ENCODE data around the gene D2HGDH.
A peak's percentile ranks its signal among the peaks of the same experiment; 100 is the strongest.

The D2HGDH gene

GRCh38 chr2:241734467-241735208 is at the start of gene D2HGDH:
D2HGDH (plus strand) TSS chr2:241734630; CDS start chr2:241735225, 595 bp downstream.
- peak; percentile 99 for DNase-seq (ENCODE audit: low spot score)
- in situ Hi-C loops (cut with MboI; ENCODE audit: low pct_unique_long_range_greater_than_20kb, low sequenced_read_pairs, unreplicated experiment), result no loop called here
- TF ChIP-seq CTCF (IDR thresholded peaks at IDR 0.05; ENCODE audit: extremely low read depth, insufficient read depth, missing control alignments), result no peak

DNA sequence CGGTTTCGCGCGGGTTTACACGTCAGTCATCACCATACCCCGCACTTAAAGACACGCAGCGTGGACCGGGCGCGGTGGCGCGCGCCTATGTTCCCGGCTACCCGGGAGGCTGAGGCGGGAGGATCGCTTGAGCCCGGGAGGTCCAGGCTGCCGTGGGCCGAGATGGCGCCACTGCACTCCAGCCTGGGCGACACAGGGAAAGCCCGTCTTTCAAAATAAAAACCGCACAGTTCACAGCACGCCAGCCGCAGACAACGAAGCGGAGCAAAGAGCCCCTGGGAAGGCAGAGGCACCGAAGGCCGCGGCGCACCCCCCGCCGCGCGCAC is 48.1 kb upstream of the D2HGDH start:
- no peak for TF ChIP-seq CTCF (IDR thresholded peaks at IDR 0.05; ENCODE audit: extremely low read depth, insufficient read depth, missing control alignments)
- in situ Hi-C loops (cut with MboI; ENCODE audit: low pct_unique_long_range_greater_than_20kb, low sequenced_read_pairs, unreplicated experiment), result no loop called here
- DNase-seq (ENCODE audit: low spot score), result no peak

- in situ Hi-C loops (cut with MboI; ENCODE audit: low pct_unique_long_range_greater_than_20kb, low sequenced_read_pairs, unreplicated experiment), result no loop called here
- TF ChIP-seq CTCF (IDR thresholded peaks at IDR 0.05; ENCODE audit: extremely low read depth, insufficient read depth, missing control alignments), result no peak
- DNase-seq (ENCODE audit: low spot score), result peak; percentile 100
Measured at GRCh38 chr2:241686650-241687425, 47.6 kb upstream of the D2HGDH start, which contains the start of gene DTYMK. DTYMK (minus strand) TSS chr2:241686815; CDS start chr2:241686783, 32 bp downstream.

DNA sequence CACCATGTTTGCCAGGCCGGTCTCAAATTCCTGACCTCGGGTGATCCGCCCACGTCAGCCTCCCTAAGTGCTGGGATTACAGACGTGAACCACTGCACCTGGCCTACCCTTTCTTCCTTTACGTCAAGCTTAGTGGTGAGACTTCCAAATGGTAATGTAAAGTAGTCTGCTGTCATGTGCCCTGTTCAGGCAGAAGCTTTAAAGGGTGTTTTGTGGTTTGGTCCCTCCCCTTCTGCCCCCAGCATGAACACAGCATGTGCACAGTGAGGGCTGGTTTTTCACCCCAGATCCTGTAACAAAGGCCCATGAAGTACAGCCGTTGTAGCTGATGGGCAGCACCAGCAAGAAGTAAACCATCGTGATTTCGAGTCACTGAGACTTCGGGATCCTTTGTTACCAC is 45.1 kb upstream of the D2HGDH start:
- DNase-seq (ENCODE audit: low spot score), result no peak
- TF ChIP-seq CTCF (IDR thresholded peaks at IDR 0.05; ENCODE audit: extremely low read depth, insufficient read depth, missing control alignments), result no peak
- in situ Hi-C loops (cut with MboI; ENCODE audit: low pct_unique_long_range_greater_than_20kb, low sequenced_read_pairs, unreplicated experiment), result no loop called here

DNA sequence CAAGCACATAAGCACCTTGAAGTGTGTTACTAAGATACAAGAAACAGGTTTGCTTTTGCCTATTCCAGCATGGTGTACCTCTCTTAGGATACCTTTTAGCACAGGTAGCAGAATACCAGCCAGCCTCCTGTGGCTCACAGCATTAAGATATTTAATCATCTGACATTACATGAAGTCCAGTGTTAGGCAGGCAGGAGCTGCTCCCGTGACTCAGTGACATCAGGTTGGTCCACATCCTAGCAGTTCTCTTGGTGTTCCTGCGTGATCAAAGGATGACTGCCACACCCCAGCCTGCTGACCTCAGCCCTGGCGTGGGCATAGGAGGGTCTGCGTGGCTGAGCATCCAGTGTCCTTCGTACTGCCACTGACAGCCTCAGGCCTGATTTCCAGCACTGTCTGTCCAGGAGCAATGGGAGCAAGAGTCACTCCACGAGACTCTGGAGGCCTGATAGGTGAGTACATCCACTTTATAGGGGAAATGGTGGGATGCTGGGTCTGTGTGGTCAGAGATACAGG is 44.2 kb upstream of the D2HGDH start:
- TF ChIP-seq CTCF (IDR thresholded peaks at IDR 0.05; ENCODE audit: extremely low read depth, insufficient read depth, missing control alignments), result no peak
- in situ Hi-C loops (cut with MboI; ENCODE audit: low pct_unique_long_range_greater_than_20kb, low sequenced_read_pairs, unreplicated experiment), result no loop called here
- DNase-seq (ENCODE audit: low spot score), result no peak

- no peak for DNase-seq (ENCODE audit: low spot score)
- no peak for TF ChIP-seq CTCF (IDR thresholded peaks at IDR 0.05; ENCODE audit: extremely low read depth, insufficient read depth, missing control alignments)
- in situ Hi-C loops (cut with MboI; ENCODE audit: low pct_unique_long_range_greater_than_20kb, low sequenced_read_pairs, unreplicated experiment), result no loop called here
Measured at GRCh38 chr2:241692448-241692847, 42.0 kb upstream of the D2HGDH start.

Measured in GM13977 (cell line).